Activated CD8-positive, alpha-beta T cell treated with anti-CD3 and anti-CD28 coated beads, Interleukin-2, amount 10 ng/mL, durations not matched to agents 7 days and 5 days (primary cell): ENCODE measurements around the gene IMMP2L. TPM values are rescaled to one million over a fixed set of nuclear protein-coding genes. Genes with fewer than 3 reads are reported as not detected.
"Not testable (repeated sequence)": the region's sequence is repeated elsewhere in the genome, so short reads cannot be mapped to it uniquely, and the experiment has no call there.

Experiments
- ATAC-seq: fragments of 150-1000 bp; cut with Tn5 transposase; one replicate; pipeline ENCODE4 v1.10.0; 2021; ENCODE audit warnings: moderate library complexity
- CTCF ChIA-PET: fragments of 350-600 bp; sonication (Branson Sonifier 250); formaldehyde crosslinking; loops from one replicate; lab custom pipeline; 2021; ENCODE audit warnings: antibody characterized with exemption; lab: Charles Lee
- POLR2A ChIA-PET: fragments of 350-600 bp; sonication (Branson Sonifier 250); formaldehyde crosslinking; loops from one replicate; lab custom pipeline; 2021; ENCODE audit warnings: antibody characterized with exemption; lab: Charles Lee
- DNase-seq: peaks from one replicate; pipeline ENCODE4 v3.0.0-alpha.2; 2020
- H3K27ac Mint-ChIP-seq: one replicate; pipeline ENCODE4 v1.8.0; 2021; ENCODE audit warnings: mild to moderate bottlenecking, mixed read lengths
- H3K27me3 Mint-ChIP-seq: one replicate; pipeline ENCODE4 v1.8.0; 2021; ENCODE audit warnings: low read depth, mixed read lengths
- H3K36me3 Mint-ChIP-seq: one replicate; pipeline ENCODE4 v1.8.0; 2021; ENCODE audit warnings: low read depth, mixed read lengths
- H3K4me1 Mint-ChIP-seq: one replicate; pipeline ENCODE4 v1.8.0; 2021; ENCODE audit warnings: low read depth, mixed read lengths
- H3K4me3 Mint-ChIP-seq: one replicate; pipeline ENCODE4 v1.8.0; 2021; ENCODE audit warnings: mild to moderate bottlenecking, mixed read lengths
- H3K9me3 Mint-ChIP-seq: one replicate; pipeline ENCODE4 v1.8.0; 2022; ENCODE audit warnings: mixed read lengths; ENCODE audit not compliant: insufficient read depth
- total RNA-seq, 2 experiments: library from RNA; stranded (reverse); gene quantifications; one replicate each; pipeline ENCODE4 v1.2.3, GENCODE V29; 2021

Gene IMMP2L
- total RNA-seq, 2 experiments from 2014 or later: 7.1 to 9.7 TPM

DNA sequence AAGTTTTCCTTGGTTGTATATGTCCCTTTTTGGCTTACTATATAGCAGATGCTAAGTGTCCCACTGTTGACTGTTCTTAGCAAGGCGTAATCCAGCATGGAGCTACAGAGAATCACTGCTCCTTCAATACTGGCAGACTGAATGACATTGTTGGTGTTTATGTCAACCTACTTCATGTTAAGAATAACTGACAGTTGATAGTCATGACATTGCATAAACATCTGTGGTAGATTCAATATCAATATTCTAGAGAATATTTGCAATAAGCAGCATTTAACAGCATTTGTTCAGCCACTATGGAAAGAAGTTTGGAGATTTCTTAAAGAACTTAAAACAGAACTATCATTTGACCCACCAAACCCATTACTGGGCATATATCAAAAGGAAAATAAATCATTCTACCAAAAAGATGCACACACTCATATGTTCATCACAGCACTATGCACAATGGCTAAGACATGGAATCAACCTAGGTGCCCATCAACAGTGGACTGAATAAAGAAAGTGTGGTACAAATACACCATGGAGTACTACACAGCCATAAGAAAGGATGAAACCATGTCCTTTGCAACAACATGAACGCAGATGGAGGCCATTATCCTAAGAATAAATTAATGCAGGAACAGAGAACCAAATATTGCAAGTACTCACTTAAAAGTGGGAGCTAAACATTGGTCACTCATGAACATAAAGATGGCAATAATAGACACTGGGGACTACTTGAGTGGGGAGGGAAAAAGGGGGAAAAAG is 88.7 kb downstream of the IMMP2L start:
- Mint-ChIP-seq H3K27ac (no peak overlapping the region), H3K4me3 (no peak overlapping the region), H3K9me3 (peaks cover 8% of the 10 kb centered on the region), H3K27me3 (no peaks in the 10 kb centered on the region), H3K4me1 (no peaks in the 10 kb centered on the region), H3K36me3 (peaks cover 3% of the 10 kb centered on the region)
- ChIA-PET CTCF (no interaction called here), POLR2A (no interaction called here)
- DNase-seq: no peak
- ATAC-seq: no peak

DNA sequence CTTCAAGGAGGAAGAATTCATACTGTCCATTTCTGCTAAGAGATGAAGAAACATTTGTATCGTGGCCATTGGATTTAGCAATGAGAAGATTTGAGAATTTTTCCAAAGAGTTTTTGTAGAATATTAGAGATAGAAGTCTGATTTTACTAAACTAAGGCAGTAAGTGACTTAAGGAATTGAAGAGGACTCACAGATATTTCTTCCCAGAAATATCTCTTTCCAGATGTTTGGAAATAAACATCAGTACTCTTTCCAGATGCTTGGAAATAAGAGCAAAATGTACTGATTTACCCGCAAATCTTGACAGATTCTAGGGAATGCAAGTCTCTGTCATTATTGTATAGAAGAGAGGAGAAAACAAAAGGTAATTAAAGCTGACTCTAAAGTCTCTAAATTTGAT is 91.3 kb downstream of the IMMP2L start:
- CTCF ChIA-PET: no interaction called here
- POLR2A ChIA-PET: no interaction called here
- DNase-seq (no peak), ATAC-seq (no peak)
- Mint-ChIP-seq H3K27me3 (no peaks in the 10 kb centered on the region), H3K9me3 (peaks cover 13% of the 10 kb centered on the region), H3K27ac (no peak overlapping the region), H3K4me1 (no peaks in the 10 kb centered on the region), H3K4me3 (no peak overlapping the region), H3K36me3 (peaks cover 3% of the 10 kb centered on the region)

DNA sequence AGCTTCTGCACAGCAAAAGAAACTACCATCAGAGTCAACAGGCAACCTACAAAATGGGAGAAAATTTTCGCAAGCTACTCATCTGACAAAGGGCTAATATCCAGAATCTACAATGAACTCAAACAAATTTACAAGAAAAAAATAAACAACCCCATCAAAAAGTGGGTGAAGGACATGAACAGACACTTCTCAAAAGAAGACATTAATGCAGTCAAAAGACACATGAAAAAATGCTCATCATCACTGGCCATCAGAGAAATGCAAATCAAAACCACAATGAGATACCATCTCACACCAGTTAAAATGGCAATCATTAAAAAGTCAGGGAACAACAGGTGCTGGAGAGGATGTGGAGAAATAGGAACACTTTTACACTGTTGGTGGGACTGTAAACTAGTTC is 92.4 kb downstream of the IMMP2L start:
- DNase-seq, H3K4me1 Mint-ChIP-seq, H3K36me3 Mint-ChIP-seq, CTCF ChIA-PET, ATAC-seq, H3K4me3 Mint-ChIP-seq, H3K27ac Mint-ChIP-seq, POLR2A ChIA-PET, H3K27me3 Mint-ChIP-seq: not testable (repeated sequence)
- H3K9me3 Mint-ChIP-seq: peaks cover 13% of the 10 kb centered on the region

DNA sequence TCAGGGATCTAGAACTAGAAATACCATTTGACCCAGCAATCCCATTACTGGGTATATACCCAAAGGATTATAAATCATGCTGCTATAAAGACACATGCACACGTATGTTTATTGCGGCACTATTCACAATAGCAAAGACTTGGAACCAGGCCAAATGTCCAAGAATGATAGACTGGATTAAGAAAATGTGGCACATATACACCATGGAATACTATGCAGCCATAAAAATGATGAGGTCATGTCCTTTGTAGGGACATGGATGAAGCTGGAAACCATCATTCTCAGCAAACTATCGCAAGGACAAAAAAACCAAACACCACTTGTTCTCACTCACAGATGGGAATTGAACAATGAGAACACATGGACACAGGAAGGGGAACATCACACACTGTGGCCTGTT is 96.5 kb downstream of the IMMP2L start:
- H3K9me3 Mint-ChIP-seq, H3K4me3 Mint-ChIP-seq, H3K36me3 Mint-ChIP-seq, DNase-seq, H3K4me1 Mint-ChIP-seq, POLR2A ChIA-PET, H3K27me3 Mint-ChIP-seq, CTCF ChIA-PET, ATAC-seq, H3K27ac Mint-ChIP-seq: not testable (repeated sequence)

DNA sequence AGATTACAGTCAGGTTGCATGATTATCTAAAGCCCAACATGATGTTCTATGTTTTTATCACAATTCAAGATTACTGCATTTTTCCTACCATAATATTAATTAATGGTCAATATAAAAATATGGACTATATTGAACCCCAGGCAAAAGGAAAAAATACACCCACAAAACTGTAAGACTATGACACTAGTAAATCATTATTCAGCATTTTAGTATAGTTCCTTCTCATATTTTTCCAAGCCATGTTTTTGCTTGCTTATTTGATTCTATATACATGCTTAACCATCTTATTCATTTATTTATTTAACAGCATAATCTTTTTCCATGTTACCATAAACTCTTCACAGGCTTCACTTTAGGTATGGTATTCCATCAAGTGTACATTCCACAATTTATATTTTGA is 101.6 kb downstream of the IMMP2L start:
- CTCF ChIA-PET: no interaction called here
- no peak for ATAC-seq
- no peak overlapping the region for H3K27ac Mint-ChIP-seq
- H3K36me3 Mint-ChIP-seq: no peaks in the 10 kb centered on the region
- POLR2A ChIA-PET: no interaction called here
- no peak for DNase-seq
- H3K4me1 Mint-ChIP-seq: no peaks in the 10 kb centered on the region
- H3K27me3 Mint-ChIP-seq: no peaks in the 10 kb centered on the region
- H3K9me3 Mint-ChIP-seq: no peaks in the 10 kb centered on the region
- no peak overlapping the region for H3K4me3 Mint-ChIP-seq

DNA sequence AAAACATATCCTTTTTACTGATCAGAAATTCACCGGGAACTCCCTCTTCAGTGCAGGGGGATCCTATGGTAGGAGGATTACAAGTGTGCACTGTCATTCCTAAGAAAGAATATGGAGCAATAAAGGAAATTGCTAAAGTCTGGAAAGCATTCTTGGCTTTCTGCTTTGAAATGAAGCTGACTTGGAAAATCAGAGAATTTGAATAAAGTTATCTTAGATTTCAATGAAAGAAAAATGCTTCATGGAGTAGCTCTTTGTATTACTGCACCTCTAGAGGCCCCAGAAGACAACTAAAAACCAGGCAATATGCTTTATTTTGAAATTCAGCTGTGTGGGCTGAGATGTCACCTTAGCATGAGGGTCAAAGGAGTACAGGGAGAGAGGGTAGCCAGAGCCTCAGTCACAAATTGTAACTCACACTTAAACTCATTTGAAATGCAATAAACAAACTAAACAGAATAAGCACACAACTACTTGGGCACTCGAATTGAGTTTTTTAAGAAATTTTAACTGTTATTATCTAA is 102.5 kb downstream of the IMMP2L start:
- no peak overlapping the region for H3K27ac Mint-ChIP-seq
- ChIA-PET POLR2A (no interaction called here), CTCF (no interaction called here)

DNA sequence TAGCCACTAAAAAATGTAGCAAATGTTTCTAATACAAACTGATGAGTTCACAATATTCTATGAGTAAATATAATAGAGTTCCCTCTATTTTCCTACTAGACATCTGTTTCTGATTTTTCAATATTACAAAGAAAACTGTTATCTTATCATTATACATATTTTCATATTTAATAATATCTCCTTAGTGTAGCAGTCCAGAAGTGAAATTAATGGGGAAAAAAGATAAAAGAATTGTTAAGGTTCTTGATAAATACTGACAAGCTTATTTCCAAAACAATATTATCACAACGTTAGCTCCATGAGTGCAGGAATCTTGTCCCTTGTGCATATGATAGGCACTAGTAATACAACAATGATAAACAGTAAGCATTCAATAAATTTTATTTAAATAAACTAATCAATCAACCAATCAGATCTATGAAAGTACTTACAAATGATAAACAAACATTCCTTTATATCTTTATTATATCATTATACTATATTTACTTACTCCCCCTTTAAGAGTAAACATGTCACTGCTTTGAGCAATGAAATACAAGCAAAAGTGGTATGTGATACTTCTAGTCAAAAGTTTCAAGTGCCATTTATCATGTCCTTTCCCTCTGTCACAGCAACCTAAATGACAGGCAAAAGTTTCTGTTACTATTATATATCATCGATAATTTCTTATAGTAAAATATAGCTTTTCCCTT is 103.1 kb downstream of the IMMP2L start:
- Mint-ChIP-seq H3K27me3 (no peaks in the 10 kb centered on the region), H3K9me3 (no peaks in the 10 kb centered on the region), H3K4me1 (no peaks in the 10 kb centered on the region), H3K4me3 (no peak overlapping the region), H3K27ac (no peak overlapping the region), H3K36me3 (no peaks in the 10 kb centered on the region)
- ATAC-seq (no peak), DNase-seq (no peak)
- ChIA-PET CTCF (no interaction called here), POLR2A (no interaction called here)

More for the DNA sequence above, 102.5 kb downstream of the IMMP2L start:
- no peaks in the 10 kb centered on the region for H3K4me1 Mint-ChIP-seq
- DNase-seq (no peak), ATAC-seq (no peak)
- no peaks in the 10 kb centered on the region for H3K9me3 Mint-ChIP-seq
- no peak overlapping the region for H3K4me3 Mint-ChIP-seq
- H3K27me3 Mint-ChIP-seq: no peaks in the 10 kb centered on the region
- H3K36me3 Mint-ChIP-seq: no peaks in the 10 kb centered on the region

DNA sequence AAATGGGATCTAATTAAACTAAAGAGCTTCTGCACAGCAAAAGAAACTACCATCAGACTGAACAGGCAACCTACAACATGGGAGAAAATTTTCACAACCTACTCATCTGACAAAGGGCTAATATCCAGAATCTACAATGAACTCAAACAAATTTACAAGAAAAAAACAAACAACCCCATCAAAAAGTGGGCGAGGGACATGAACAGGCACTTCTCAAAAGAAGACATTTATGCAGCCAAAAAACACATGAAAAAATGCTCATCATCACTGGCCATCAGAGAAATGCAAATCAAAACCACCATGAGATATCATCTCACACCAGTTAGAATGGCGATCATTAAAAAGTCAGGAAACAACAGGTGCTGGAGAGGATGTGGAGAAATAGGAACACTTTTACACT is 111.6 kb downstream of the IMMP2L start:
- H3K36me3 Mint-ChIP-seq, CTCF ChIA-PET, POLR2A ChIA-PET, ATAC-seq, H3K4me3 Mint-ChIP-seq, H3K27me3 Mint-ChIP-seq, H3K27ac Mint-ChIP-seq, H3K4me1 Mint-ChIP-seq, DNase-seq, H3K9me3 Mint-ChIP-seq: not testable (repeated sequence)

DNA sequence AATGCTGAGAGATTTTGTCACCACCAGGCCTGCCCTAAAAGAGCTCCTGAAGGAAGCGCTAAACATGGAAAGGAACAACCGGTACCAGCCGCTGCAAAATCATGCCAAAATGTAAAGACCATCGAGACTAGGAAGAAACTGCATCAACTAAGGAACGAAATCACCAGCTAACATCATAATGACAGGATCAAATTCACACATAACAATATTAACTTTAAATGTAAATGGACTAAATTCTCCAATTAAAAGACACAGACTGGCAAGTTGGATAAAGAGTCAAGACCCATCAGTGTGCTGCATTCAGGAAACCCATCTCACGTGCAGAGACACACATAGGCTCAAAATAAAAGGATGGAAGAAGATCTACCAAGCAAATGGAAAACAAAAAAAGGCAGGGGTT is 114.8 kb downstream of the IMMP2L start:
- DNase-seq, H3K27ac Mint-ChIP-seq, H3K36me3 Mint-ChIP-seq, H3K27me3 Mint-ChIP-seq, H3K9me3 Mint-ChIP-seq, H3K4me3 Mint-ChIP-seq, ATAC-seq, H3K4me1 Mint-ChIP-seq, POLR2A ChIA-PET, CTCF ChIA-PET: not testable (repeated sequence)

DNA sequence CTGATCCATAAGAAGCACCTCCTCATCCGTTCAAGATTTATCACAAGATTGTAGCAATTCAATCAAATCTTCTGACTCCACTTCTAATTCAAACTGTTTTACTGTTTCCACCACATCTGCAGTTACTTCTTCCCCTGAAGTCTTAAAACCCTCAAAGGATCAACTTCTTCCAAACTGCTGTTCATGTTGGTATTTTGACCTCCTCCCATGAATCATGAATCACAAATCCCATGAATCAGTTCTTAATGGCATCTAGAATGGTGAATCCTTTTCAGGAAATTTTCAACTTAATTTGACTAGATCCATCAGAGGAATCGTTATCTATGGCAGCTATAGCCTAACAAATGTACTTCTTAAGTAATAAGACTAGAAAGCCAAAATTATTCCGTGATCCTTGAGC is 122.3 kb downstream of the IMMP2L start:
- ATAC-seq (no peak), DNase-seq (no peak)
- no peaks in the 10 kb centered on the region for H3K27me3 Mint-ChIP-seq
- H3K36me3 Mint-ChIP-seq: no peaks in the 10 kb centered on the region
- CTCF ChIA-PET: no interaction called here
- H3K27ac Mint-ChIP-seq: no peak overlapping the region
- peaks cover 6% of the 10 kb centered on the region for H3K9me3 Mint-ChIP-seq
- no peak overlapping the region for H3K4me3 Mint-ChIP-seq
- H3K4me1 Mint-ChIP-seq: no peaks in the 10 kb centered on the region
- POLR2A ChIA-PET: no interaction called here

DNA sequence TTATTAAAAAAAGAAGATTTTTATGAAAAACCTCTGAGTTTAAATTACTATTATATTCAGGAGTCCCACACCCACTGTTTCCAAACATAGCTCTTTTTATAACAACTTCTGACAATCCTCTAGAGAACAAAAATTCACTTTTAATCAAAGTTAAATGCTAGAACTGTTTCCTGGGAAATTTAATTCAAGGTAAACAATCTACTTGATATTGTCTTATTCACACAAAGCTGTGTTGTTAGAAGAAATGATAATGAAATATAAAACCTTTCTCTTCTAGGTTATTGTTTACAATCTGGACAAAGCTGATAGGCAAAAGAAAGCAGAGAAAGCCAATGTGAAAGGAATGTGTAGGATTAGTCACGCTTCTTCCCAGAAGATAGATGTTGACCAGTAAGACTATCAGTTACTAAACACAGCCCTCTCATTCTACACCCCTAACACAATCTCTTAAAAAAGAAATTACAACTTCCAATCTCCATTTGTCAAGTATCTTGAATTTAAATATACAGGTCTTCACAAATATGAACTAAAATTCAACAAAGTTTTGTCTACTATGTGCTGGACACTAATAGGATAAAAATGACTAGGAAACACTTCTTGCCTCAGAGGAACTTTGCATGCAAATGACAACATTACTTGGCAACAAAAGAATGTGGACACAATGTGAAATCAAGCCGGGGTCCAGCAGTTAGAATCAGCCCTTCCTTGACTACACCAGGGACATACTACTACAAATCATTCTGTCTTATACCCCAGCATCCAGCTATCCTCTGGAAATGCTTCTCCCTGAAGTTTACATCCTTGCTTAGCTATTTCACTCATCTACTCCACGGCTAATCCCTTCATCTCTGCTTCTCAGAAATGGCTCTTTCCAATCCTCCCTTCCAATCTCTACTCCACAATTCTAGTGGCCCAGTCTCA is 123.7 kb downstream of the IMMP2L start:
- CTCF ChIA-PET: no interaction called here
- no peaks in the 10 kb centered on the region for H3K27me3 Mint-ChIP-seq

DNA sequence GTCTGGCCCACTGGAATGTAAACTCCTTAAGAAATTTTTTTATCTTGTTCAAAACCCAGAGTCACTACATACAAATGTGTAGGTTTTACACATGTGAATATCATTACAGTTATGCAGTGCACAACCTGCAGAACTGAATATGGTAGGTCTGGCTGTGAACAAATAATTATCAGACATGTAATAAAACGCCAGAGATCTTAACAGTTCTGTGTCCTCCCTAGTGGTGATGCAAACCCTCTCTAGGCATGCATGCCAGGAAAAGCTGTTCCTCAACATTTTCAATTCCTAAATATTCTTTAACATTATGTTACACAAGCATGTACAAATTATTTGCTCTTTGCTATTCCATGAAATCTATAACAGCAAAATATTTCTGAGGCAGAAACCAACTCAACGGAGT is 124.6 kb downstream of the IMMP2L start:
- ATAC-seq (no peak), DNase-seq (no peak)
- Mint-ChIP-seq H3K27me3 (no peaks in the 10 kb centered on the region), H3K4me3 (no peak overlapping the region), H3K36me3 (peaks cover 2% of the 10 kb centered on the region), H3K27ac (no peak overlapping the region), H3K9me3 (peaks cover 17% of the 10 kb centered on the region), H3K4me1 (no peaks in the 10 kb centered on the region)
- POLR2A ChIA-PET: no interaction called here
- CTCF ChIA-PET: no interaction called here

More for the DNA sequence above, 123.7 kb downstream of the IMMP2L start:
- no peaks in the 10 kb centered on the region for H3K36me3 Mint-ChIP-seq
- POLR2A ChIA-PET: no interaction called here
- no peak overlapping the region for H3K4me3 Mint-ChIP-seq
- DNase-seq: no peak
- H3K4me1 Mint-ChIP-seq: no peaks in the 10 kb centered on the region
- no peak for ATAC-seq
- H3K27ac Mint-ChIP-seq: no peak overlapping the region
- H3K9me3 Mint-ChIP-seq: peaks cover 15% of the 10 kb centered on the region
